ENCODE measurements around the gene HMGXB3. TPM values are rescaled to one million over a fixed set of nuclear protein-coding genes. Genes with fewer than 3 reads are reported as not detected.

Gene HMGXB3
- total RNA-seq, 4 donors from 2014 or later: 23.6 to 44.6 (median 29.4) TPM

DNA sequence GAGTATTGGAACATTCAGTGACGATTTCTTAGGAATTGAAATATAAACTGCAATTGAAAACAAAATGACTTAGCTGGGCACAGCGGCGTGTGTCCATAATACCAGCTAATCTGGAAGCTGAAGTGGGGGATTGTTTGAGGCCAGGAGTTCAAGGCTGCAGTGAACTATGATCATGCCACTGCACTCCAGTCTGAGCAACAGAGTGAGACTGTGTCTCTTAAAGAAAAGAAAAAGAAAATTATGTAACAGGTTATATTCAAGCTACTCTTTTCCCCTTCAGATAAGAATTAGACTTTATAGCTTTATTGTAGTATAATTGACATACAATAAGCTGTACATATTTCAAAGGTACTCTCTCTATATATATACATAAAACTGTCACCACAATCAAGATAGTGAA, 33.6 kb upstream of the HMGXB3 start:
- TF ChIP-seq CTCF (IDR thresholded peaks at IDR 0.05; ENCODE audit: low read depth): no peak

DNA sequence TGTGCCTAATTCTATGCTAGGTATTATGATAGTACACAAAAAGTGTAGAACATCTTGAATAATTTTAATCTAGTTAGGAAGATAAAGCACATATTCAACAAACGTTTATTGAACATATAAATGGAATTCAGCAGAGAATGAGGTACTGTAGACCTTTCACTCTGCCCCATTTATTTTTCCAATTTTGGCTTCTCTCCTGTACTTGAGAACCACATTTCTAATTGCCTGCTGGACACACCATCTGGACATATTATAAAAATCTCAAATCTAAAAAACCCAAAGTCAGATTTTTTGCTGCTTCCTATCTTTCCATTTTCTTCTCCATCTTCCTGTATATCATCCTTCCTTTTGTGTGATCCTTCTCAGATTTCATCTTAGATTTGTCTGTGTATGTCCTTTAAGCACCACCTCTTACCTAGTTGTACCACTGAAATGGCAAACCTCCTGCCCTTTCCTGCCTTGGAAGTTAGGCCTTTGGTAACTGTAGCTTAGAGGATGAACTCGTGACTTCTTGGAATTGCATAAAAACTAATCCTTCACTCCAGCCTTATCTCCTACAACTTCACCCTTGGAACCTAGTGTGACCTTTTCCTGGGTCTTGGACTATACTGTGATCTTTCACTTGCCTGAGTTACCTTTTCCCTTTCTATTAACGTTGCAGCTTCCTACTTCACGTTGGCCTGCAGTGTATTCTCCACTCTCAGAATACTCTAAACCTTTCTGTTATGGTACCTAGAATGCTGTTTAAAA, 31.2 kb upstream of the HMGXB3 start:
- TF ChIP-seq CTCF (IDR thresholded peaks at IDR 0.05; ENCODE audit: low read depth): no peak

DNA sequence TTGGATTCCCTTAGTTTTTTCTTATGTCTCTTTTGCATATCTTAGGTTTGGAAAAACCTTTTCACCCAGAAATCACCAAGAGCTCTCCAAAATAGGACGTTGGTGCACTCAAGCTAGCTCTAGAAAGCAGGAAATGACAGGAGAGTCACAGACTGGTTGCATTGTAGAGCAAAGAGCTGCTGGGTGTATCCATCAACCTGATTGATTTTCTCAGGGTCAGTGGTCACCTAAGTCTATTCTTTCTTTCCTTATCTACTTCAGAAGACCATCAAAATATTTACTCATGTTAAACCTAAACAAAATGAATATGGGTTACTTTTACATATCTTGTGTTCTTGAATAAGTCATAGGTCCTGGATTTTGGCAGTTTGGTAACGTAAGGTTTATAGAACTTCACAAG, 25.1 kb upstream of the HMGXB3 start:
- no peak for TF ChIP-seq CTCF (IDR thresholded peaks at IDR 0.05; ENCODE audit: low read depth)

DNA sequence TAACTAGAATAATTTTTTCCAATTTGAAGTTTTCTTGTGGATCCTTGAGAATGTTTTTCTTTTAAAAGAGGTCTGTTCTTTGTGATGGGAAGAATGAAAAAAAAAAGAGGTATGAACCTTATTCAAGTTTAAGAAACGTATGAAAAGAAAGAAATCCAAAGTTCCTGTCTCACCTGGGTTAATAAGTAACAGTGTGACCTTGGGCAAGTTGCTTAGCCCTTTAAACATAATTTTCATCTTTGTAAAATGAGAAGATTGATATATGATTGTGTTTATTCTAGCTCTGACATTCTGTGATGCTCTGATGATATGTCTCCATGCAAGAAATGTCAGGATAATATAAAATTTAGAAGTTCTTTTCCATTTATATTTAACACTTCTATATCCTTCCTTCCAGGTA, 20.6 kb upstream of the HMGXB3 start:
- TF ChIP-seq CTCF (IDR thresholded peaks at IDR 0.05; ENCODE audit: low read depth): no peak

DNA sequence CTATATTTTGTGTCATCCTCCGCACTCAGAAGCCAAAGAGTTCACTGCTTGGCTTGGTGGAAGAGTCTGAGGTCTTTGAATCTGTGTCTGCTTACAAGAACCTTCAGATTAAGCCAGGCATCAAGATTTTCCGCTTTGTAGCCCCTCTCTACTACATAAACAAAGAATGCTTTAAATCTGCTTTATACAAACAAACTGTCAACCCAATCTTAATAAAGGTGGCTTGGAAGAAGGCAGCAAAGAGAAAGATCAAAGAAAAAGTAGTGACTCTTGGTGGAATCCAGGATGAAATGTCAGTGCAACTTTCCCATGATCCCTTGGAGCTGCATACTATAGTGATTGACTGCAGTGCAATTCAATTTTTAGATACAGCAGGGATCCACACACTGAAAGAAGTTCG, 19.3 kb upstream of the HMGXB3 start:
- TF ChIP-seq CTCF (IDR thresholded peaks at IDR 0.05; ENCODE audit: low read depth): no peak

- no peak for TF ChIP-seq CTCF (IDR thresholded peaks at IDR 0.05; ENCODE audit: low read depth)
Observed at GRCh38 chr5:149982505-149982904, 18.0 kb upstream of the HMGXB3 start.

DNA sequence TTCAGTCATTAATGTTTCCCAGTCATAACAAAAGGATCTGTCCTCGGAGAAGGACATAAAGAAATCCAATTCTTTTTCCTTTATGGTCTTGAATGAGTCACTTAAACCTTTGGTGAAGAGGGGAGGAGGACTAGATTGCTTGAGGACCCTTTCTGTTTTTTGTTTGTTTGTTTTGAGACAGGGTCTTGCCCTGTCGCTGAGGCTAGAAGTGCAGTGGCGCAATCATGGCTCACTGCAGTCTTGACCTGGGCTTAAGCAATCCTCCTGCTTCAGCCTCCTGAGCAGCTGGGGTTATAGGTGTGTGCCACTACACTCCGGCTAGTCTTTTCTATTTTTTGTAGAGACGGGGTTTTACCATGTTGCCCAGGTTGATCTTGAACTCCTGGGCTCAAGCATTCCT, 12.4 kb upstream of the HMGXB3 start:
- TF ChIP-seq CTCF (IDR thresholded peaks at IDR 0.05; ENCODE audit: low read depth): no peak

All from subcutaneous adipose tissue (tissue), 4 donors.